ENCODE results near the gene GAPVD1.
"Not testable (repeated sequence)": the region's sequence is repeated elsewhere in the genome, so short reads cannot be mapped to it uniquely, and the experiment has no call there.

Gene GAPVD1

GRCh38 chr9:125276771-125277170, 15.1 kb downstream of the GAPVD1 start:
- Histone ChIP-seq H3K9me3 (ENCODE audit: control insufficient read depth in 2 of 2, low read length in 2 of 2) (no peaks in the 10 kb centered on the region), H3K4me1 (ENCODE audit: control insufficient read depth, insufficient read depth, low read length) (no peaks in the 10 kb centered on the region), H3K36me3 (ENCODE audit: control insufficient read depth in 2 of 2, insufficient read depth in 2 of 2, low read length in 2 of 2) (no peaks in the 10 kb centered on the region), H3K27me3 (ENCODE audit: control insufficient read depth in 1 of 2, insufficient read depth in 2 of 2, low read length in 2 of 2) (no peaks in the 10 kb centered on the region), H3K9ac (ENCODE audit: low read length in 2 of 2) (no peak overlapping the region), H3K27ac (ENCODE audit: low read length) (no peak overlapping the region), H3K4me3 (ENCODE audit: low read length in 2 of 2) (no peak overlapping the region)

DNA sequence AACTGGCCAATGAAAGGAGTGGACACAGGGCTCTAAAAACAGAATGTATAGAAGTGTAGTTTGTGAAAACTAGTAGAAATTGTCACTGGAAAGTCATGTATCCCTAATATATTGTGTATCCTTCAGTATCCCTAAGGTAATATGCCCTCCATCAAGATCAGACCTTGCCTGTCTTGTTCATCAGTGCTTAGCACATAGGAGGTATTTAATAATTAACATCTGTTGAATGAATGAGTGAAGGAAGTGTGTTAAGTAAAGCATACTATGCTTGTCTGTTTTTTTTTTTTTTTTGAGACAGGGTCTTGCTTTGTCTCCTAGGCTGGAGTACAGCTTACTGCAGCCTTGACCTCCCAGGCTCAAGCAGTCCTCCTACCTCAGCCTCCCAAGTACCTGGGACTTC, 15.8 kb downstream of the GAPVD1 start:
- no peaks in the 10 kb centered on the region for H3K4me1 ChIP-seq (ENCODE audit: control insufficient read depth, insufficient read depth, low read length)
- H3K27me3 ChIP-seq (ENCODE audit: control insufficient read depth in 1 of 2, insufficient read depth in 2 of 2, low read length in 2 of 2), result no peaks in the 10 kb centered on the region
- no peaks in the 10 kb centered on the region for H3K36me3 ChIP-seq (ENCODE audit: control insufficient read depth in 2 of 2, insufficient read depth in 2 of 2, low read length in 2 of 2)
- H3K4me3 ChIP-seq (ENCODE audit: low read length in 2 of 2), result no peak overlapping the region
- no peak overlapping the region for H3K27ac ChIP-seq (ENCODE audit: low read length)
- H3K9me3 ChIP-seq (ENCODE audit: control insufficient read depth in 2 of 2, low read length in 2 of 2), result no peaks in the 10 kb centered on the region
- H3K9ac ChIP-seq (ENCODE audit: low read length in 2 of 2), result no peak overlapping the region

DNA sequence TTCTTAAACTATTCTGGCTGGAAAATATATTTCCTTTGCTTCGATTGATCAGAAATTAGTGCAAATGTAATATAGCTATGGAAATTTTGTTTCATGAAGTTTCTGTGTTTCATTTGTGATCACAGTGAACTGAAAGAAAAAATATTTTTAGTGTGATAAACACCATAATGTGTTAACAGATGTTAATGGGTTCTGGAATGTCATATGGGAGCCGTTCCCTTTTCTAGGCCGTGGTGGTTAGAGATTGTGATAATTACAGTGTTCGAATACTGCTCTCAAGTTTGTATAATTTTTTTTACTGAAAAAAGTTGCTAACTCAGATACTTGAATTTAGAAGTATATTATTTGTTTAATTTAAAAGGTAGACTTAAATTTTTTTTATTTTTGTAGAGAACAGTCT, 19.3 kb downstream of the GAPVD1 start:
- no peaks in the 10 kb centered on the region for H3K36me3 ChIP-seq (ENCODE audit: control insufficient read depth in 2 of 2, insufficient read depth in 2 of 2, low read length in 2 of 2)
- H3K4me1 ChIP-seq (ENCODE audit: control insufficient read depth, insufficient read depth, low read length), result peaks cover 8% of the 10 kb centered on the region
- no peak overlapping the region for H3K9ac ChIP-seq (ENCODE audit: low read length in 2 of 2)
- no peaks in the 10 kb centered on the region for H3K27me3 ChIP-seq (ENCODE audit: control insufficient read depth in 1 of 2, insufficient read depth in 2 of 2, low read length in 2 of 2)
- H3K4me3 ChIP-seq (ENCODE audit: low read length in 2 of 2), result no peak overlapping the region
- H3K9me3 ChIP-seq (ENCODE audit: control insufficient read depth in 2 of 2, low read length in 2 of 2), result no peaks in the 10 kb centered on the region
- H3K27ac ChIP-seq (ENCODE audit: low read length), result no peak overlapping the region

DNA sequence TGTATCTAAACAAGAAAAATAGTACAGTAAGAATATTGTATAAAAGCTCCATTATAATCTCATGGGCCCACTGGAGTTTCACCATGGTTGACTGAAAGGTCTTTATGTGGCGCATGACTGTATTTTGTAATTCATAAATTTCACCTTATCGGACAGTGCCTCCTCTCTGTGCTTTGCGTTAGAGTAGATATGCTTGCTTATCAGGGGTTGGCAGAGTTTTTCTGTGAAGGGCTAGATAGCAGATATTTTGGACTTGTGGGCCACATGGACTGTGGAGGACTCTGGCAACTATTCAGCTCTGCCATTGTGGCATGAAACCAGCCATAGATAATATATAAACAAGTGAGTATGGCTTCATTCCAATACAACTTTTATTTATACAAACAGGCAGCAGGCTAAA, 23.2 kb downstream of the GAPVD1 start:
- Histone ChIP-seq H3K27ac (ENCODE audit: low read length) (no peak overlapping the region), H3K36me3 (ENCODE audit: control insufficient read depth in 2 of 2, insufficient read depth in 2 of 2, low read length in 2 of 2) (peaks cover 0 to 4% of the 10 kb centered on the region in 2 donors), H3K4me3 (ENCODE audit: low read length in 2 of 2) (no peak overlapping the region), H3K9ac (ENCODE audit: low read length in 2 of 2) (no peak overlapping the region), H3K4me1 (ENCODE audit: control insufficient read depth, insufficient read depth, low read length) (peaks cover 8% of the 10 kb centered on the region), H3K9me3 (ENCODE audit: control insufficient read depth in 2 of 2, low read length in 2 of 2) (no peaks in the 10 kb centered on the region), H3K27me3 (ENCODE audit: control insufficient read depth in 1 of 2, insufficient read depth in 2 of 2, low read length in 2 of 2) (no peaks in the 10 kb centered on the region)

DNA sequence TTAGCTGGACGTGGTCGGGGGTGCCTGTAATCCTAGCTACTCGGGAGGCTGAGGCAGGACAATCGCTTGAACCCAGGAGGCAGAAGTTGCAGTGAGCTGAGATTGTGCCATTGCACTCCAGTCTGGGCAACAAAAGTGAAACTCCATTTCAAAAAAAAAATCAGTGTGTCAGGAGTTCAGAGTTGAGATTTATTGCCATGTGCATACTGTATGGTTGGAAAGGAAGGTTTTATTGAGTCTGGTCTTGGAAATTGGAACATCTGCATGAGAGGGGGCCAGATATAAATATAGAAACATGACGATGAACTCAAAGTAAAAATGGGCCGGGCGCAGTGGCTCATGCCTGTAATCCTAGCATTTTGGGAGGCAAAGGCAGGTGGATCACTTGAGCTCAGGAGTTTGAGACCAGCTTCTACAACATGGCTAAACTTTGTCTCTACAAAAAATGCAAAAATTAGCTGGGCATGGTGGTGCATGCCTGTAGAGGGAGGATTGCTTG, 25.4 kb downstream of the GAPVD1 start:
- H3K36me3 ChIP-seq (ENCODE audit: control insufficient read depth in 2 of 2, insufficient read depth in 2 of 2, low read length in 2 of 2); H3K4me1 ChIP-seq (ENCODE audit: control insufficient read depth, insufficient read depth, low read length); H3K27ac ChIP-seq (ENCODE audit: low read length); H3K27me3 ChIP-seq (ENCODE audit: control insufficient read depth in 1 of 2, insufficient read depth in 2 of 2, low read length in 2 of 2); H3K4me3 ChIP-seq (ENCODE audit: low read length in 2 of 2); H3K9ac ChIP-seq (ENCODE audit: low read length in 2 of 2); H3K9me3 ChIP-seq (ENCODE audit: control insufficient read depth in 2 of 2, low read length in 2 of 2): not testable (repeated sequence)

- no peaks in the 10 kb centered on the region for H3K27me3 ChIP-seq (ENCODE audit: control insufficient read depth in 1 of 2, insufficient read depth in 2 of 2, low read length in 2 of 2)
- H3K4me1 ChIP-seq (ENCODE audit: control insufficient read depth, insufficient read depth, low read length), result no peaks in the 10 kb centered on the region
- no peak overlapping the region for H3K27ac ChIP-seq (ENCODE audit: low read length)
- H3K9ac ChIP-seq (ENCODE audit: low read length in 2 of 2), result no peak overlapping the region
- H3K9me3 ChIP-seq (ENCODE audit: control insufficient read depth in 2 of 2, low read length in 2 of 2), result no peaks in the 10 kb centered on the region
- H3K4me3 ChIP-seq (ENCODE audit: low read length in 2 of 2), result no peak overlapping the region
- peaks cover 0 to 4% of the 10 kb centered on the region in 2 donors for H3K36me3 ChIP-seq (ENCODE audit: control insufficient read depth in 2 of 2, insufficient read depth in 2 of 2, low read length in 2 of 2)
Measured at GRCh38 chr9:125293134-125293533, 31.5 kb downstream of the GAPVD1 start.

- H3K4me1 ChIP-seq (ENCODE audit: control insufficient read depth, insufficient read depth, low read length), result no peaks in the 10 kb centered on the region
- peaks cover 0 to 2% of the 10 kb centered on the region in 2 donors for H3K36me3 ChIP-seq (ENCODE audit: control insufficient read depth in 2 of 2, insufficient read depth in 2 of 2, low read length in 2 of 2)
Measured at GRCh38 chr9:125295657-125296056, 34.0 kb downstream of the GAPVD1 start.

GRCh38 chr9:125296843-125297372, 35.3 kb downstream of the GAPVD1 start:
- Histone ChIP-seq H3K36me3 (ENCODE audit: control insufficient read depth in 2 of 2, insufficient read depth in 2 of 2, low read length in 2 of 2) (peaks cover 3 to 4% of the 10 kb centered on the region in 2 donors), H3K27ac (ENCODE audit: low read length) (no peak overlapping the region), H3K9ac (ENCODE audit: low read length in 2 of 2) (no peak overlapping the region), H3K4me3 (ENCODE audit: low read length in 2 of 2) (no peak overlapping the region), H3K9me3 (ENCODE audit: control insufficient read depth in 2 of 2, low read length in 2 of 2) (no peaks in the 10 kb centered on the region), H3K4me1 (ENCODE audit: control insufficient read depth, insufficient read depth, low read length) (no peaks in the 10 kb centered on the region), H3K27me3 (ENCODE audit: control insufficient read depth in 1 of 2, insufficient read depth in 2 of 2, low read length in 2 of 2) (no peaks in the 10 kb centered on the region)

More at GRCh38 chr9:125295657-125296056, 34.0 kb downstream of the GAPVD1 start:
- Histone ChIP-seq H3K27ac (ENCODE audit: low read length) (no peak overlapping the region), H3K4me3 (ENCODE audit: low read length in 2 of 2) (no peak overlapping the region), H3K27me3 (ENCODE audit: control insufficient read depth in 1 of 2, insufficient read depth in 2 of 2, low read length in 2 of 2) (no peaks in the 10 kb centered on the region), H3K9ac (ENCODE audit: low read length in 2 of 2) (no peak overlapping the region), H3K9me3 (ENCODE audit: control insufficient read depth in 2 of 2, low read length in 2 of 2) (no peaks in the 10 kb centered on the region)

GRCh38 chr9:125297917-125298316, 36.3 kb downstream of the GAPVD1 start:
- Histone ChIP-seq H3K9me3 (ENCODE audit: control insufficient read depth in 2 of 2, low read length in 2 of 2) (no peaks in the 10 kb centered on the region), H3K4me3 (ENCODE audit: low read length in 2 of 2) (no peak overlapping the region), H3K36me3 (ENCODE audit: control insufficient read depth in 2 of 2, insufficient read depth in 2 of 2, low read length in 2 of 2) (peaks cover 9 to 10% of the 10 kb centered on the region in 2 donors), H3K27ac (ENCODE audit: low read length) (no peak overlapping the region), H3K4me1 (ENCODE audit: control insufficient read depth, insufficient read depth, low read length) (no peaks in the 10 kb centered on the region), H3K27me3 (ENCODE audit: control insufficient read depth in 1 of 2, insufficient read depth in 2 of 2, low read length in 2 of 2) (no peaks in the 10 kb centered on the region), H3K9ac (ENCODE audit: low read length in 2 of 2) (no peak overlapping the region)

GRCh38 chr9:125302241-125302640, 40.6 kb downstream of the GAPVD1 start:
- Histone ChIP-seq H3K27me3 (ENCODE audit: control insufficient read depth in 1 of 2, insufficient read depth in 2 of 2, low read length in 2 of 2) (no peaks in the 10 kb centered on the region), H3K4me1 (ENCODE audit: control insufficient read depth, insufficient read depth, low read length) (no peaks in the 10 kb centered on the region), H3K27ac (ENCODE audit: low read length) (no peak overlapping the region), H3K36me3 (ENCODE audit: control insufficient read depth in 2 of 2, insufficient read depth in 2 of 2, low read length in 2 of 2) (peaks cover 17 to 22% of the 10 kb centered on the region in 2 donors), H3K9ac (ENCODE audit: low read length in 2 of 2) (no peak overlapping the region), H3K4me3 (ENCODE audit: low read length in 2 of 2) (no peak overlapping the region), H3K9me3 (ENCODE audit: control insufficient read depth in 2 of 2, low read length in 2 of 2) (no peaks in the 10 kb centered on the region)

GRCh38 chr9:125304273-125304672, 42.6 kb downstream of the GAPVD1 start:
- H3K27me3 ChIP-seq (ENCODE audit: control insufficient read depth in 1 of 2, insufficient read depth in 2 of 2, low read length in 2 of 2), result no peaks in the 10 kb centered on the region
- peaks cover 26% of the 10 kb centered on the region in 2 donors for H3K36me3 ChIP-seq (ENCODE audit: control insufficient read depth in 2 of 2, insufficient read depth in 2 of 2, low read length in 2 of 2)
- no peak overlapping the region for H3K9ac ChIP-seq (ENCODE audit: low read length in 2 of 2)
- no peaks in the 10 kb centered on the region for H3K9me3 ChIP-seq (ENCODE audit: control insufficient read depth in 2 of 2, low read length in 2 of 2)
- no peak overlapping the region for H3K4me3 ChIP-seq (ENCODE audit: low read length in 2 of 2)
- no peaks in the 10 kb centered on the region for H3K4me1 ChIP-seq (ENCODE audit: control insufficient read depth, insufficient read depth, low read length)
- H3K27ac ChIP-seq (ENCODE audit: low read length), result no peak overlapping the region

Data from stomach smooth muscle (tissue), 2 donors.